Astrocyte (in vitro differentiated cells and primary cell): Measurements from ENCODE around the gene SHISAL1.

ENCODE experiments used
- CTCF ChIP-seq: IDR thresholded peaks from 2 replicates; pipeline ENCODE4 v1.5.1; 2011; ENCODE audit warnings: low read depth, mild to moderate bottlenecking, inconsistent platforms, low read length, moderate library complexity; ENCODE audit not compliant: insufficient read depth
- EZH2 ChIP-seq: IDR thresholded peaks from 2 replicates; pipeline ENCODE4 v1.6.1; 2012; ENCODE audit warnings: mild to moderate bottlenecking, low read length, inconsistent platforms; ENCODE audit not compliant: insufficient read depth

DNA sequence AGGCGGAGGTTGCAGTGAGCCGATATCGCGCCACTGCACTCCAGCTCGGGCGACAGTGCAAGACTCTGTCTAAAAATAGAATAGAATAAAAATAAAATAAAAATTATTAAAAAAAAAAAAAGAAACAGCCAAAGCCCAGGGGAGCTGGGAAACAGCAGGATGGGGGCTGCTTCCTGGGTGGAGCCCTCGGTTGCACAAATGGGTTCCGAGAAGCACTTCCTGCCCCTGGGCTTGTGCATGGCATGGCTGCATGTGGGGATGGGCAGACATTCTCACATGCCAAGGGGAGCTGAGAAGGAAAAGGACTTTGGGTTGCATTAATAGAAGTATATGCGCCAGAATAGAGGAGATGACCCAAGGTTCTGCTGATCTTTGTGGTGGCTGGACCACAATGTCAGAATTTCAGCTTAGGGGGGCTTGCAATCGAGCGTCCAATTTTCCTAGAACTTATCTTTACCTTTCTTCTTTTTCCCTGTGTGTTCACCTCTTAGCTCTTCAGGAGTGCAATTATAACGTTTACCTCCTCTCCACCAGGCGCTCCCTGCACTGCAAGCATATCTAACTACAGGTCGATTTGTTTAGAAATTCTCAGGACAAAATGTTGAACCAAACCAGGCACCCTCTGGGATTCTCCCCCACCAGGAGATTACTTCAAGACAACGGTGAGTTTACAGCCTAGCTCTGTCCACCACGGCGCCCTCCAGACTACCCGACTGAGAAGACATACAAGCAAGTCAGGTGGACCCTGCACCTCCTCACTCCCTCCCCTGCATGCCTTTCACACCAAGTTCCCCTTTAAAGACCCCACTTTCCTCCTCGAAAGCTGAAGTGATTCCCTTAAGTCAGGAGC lies 53.2 kb downstream of the SHISAL1 start:
- no peak for TF ChIP-seq EZH2
- no peak for TF ChIP-seq CTCF
